ENCODE results near the gene LY6G6F.

Gene LY6G6F

GRCh38 chr6:31706599-31706998 lies at the start of gene LY6G6F:
Gene LY6G6F, plus strand, starts transcription at chr6:31706866. Its CDS starts 41 bp downstream, at chr6:31706907.
- Histone ChIP-seq H3K9ac (ENCODE audit: low read length) (no peak within 1 kb of the TSS), H3K36me3 (ENCODE audit: control insufficient read depth, insufficient read depth, low read length) (no peaks in the 10 kb centered on the region), H3K4me3 (ENCODE audit: low read depth, low read length) (no peak within 1 kb of the TSS), H3K9me3 (ENCODE audit: control insufficient read depth, insufficient read depth, low read depth, low read length) (no peaks in the 10 kb centered on the region), H3K4me1 (ENCODE audit: control insufficient read depth, insufficient read depth, low read length) (peaks cover 19% of the 10 kb centered on the region), H3K27ac (ENCODE audit: low read depth, low read length) (no peak within 1 kb of the TSS), H3K27me3 (ENCODE audit: control insufficient read depth, insufficient read depth, low read length) (no peaks in the 10 kb centered on the region)

- Histone ChIP-seq H3K9me3 (ENCODE audit: control insufficient read depth, insufficient read depth, low read depth, low read length) (no peaks in the 10 kb centered on the region), H3K36me3 (ENCODE audit: control insufficient read depth, insufficient read depth, low read length) (peaks cover 19% of the 10 kb centered on the region), H3K27ac (ENCODE audit: low read depth, low read length) (no peak overlapping the region), H3K4me1 (ENCODE audit: control insufficient read depth, insufficient read depth, low read length) (peaks cover 9% of the 10 kb centered on the region), H3K9ac (ENCODE audit: low read length) (no peak overlapping the region), H3K4me3 (ENCODE audit: low read depth, low read length) (no peak overlapping the region), H3K27me3 (ENCODE audit: control insufficient read depth, insufficient read depth, low read length) (no peaks in the 10 kb centered on the region)
Observed at GRCh38 chr6:31657406-31658157, 49.1 kb upstream of the LY6G6F start.

GRCh38 chr6:31658158-31658688 lies 48.4 kb upstream of the LY6G6F start:
- Histone ChIP-seq H3K36me3 (ENCODE audit: control insufficient read depth, insufficient read depth, low read length) (peaks cover 24% of the 10 kb centered on the region), H3K4me3 (ENCODE audit: low read depth, low read length) (no peak overlapping the region), H3K27ac (ENCODE audit: low read depth, low read length) (no peak overlapping the region)

GRCh38 chr6:31658983-31659648 lies 47.5 kb upstream of the LY6G6F start:
- H3K9me3 ChIP-seq (ENCODE audit: control insufficient read depth, insufficient read depth, low read depth, low read length), result no peaks in the 10 kb centered on the region
- H3K4me3 ChIP-seq (ENCODE audit: low read depth, low read length), result peak overlapping the region; percentile 97
- peak overlapping the region; percentile 99 for H3K9ac ChIP-seq (ENCODE audit: low read length)
- H3K36me3 ChIP-seq (ENCODE audit: control insufficient read depth, insufficient read depth, low read length), result peaks cover 33% of the 10 kb centered on the region
- H3K27me3 ChIP-seq (ENCODE audit: control insufficient read depth, insufficient read depth, low read length), result no peaks in the 10 kb centered on the region
- H3K4me1 ChIP-seq (ENCODE audit: control insufficient read depth, insufficient read depth, low read length), result peaks cover 17% of the 10 kb centered on the region
- H3K27ac ChIP-seq (ENCODE audit: low read depth, low read length), result no peak overlapping the region

More at GRCh38 chr6:31658158-31658688, 48.4 kb upstream of the LY6G6F start:
- Histone ChIP-seq H3K4me1 (ENCODE audit: control insufficient read depth, insufficient read depth, low read length) (peaks cover 9% of the 10 kb centered on the region), H3K9me3 (ENCODE audit: control insufficient read depth, insufficient read depth, low read depth, low read length) (no peaks in the 10 kb centered on the region), H3K27me3 (ENCODE audit: control insufficient read depth, insufficient read depth, low read length) (no peaks in the 10 kb centered on the region), H3K9ac (ENCODE audit: low read length) (no peak overlapping the region)

- Histone ChIP-seq H3K4me3 (ENCODE audit: low read depth, low read length) (peak overlapping the region; percentile 97), H3K4me1 (ENCODE audit: control insufficient read depth, insufficient read depth, low read length) (peaks cover 21% of the 10 kb centered on the region), H3K9me3 (ENCODE audit: control insufficient read depth, insufficient read depth, low read depth, low read length) (no peaks in the 10 kb centered on the region), H3K9ac (ENCODE audit: low read length) (peak overlapping the region; percentile 99), H3K27me3 (ENCODE audit: control insufficient read depth, insufficient read depth, low read length) (no peaks in the 10 kb centered on the region), H3K36me3 (ENCODE audit: control insufficient read depth, insufficient read depth, low read length) (peaks cover 34% of the 10 kb centered on the region), H3K27ac (ENCODE audit: low read depth, low read length) (peak overlapping the region; percentile 82)
Observed at GRCh38 chr6:31659649-31660380, 46.9 kb upstream of the LY6G6F start.

GRCh38 chr6:31660381-31661261 lies 46.0 kb upstream of the LY6G6F start, which contains the start of gene C6orf47:
Gene C6orf47, minus strand, starts transcription at chr6:31660778. Its CDS starts 831 bp downstream, at chr6:31659947.
- H3K4me3 ChIP-seq (ENCODE audit: low read depth, low read length), result peak within 1 kb of the TSS; percentile 97
- H3K4me1 ChIP-seq (ENCODE audit: control insufficient read depth, insufficient read depth, low read length), result peaks cover 21% of the 10 kb centered on the region
- H3K36me3 ChIP-seq (ENCODE audit: control insufficient read depth, insufficient read depth, low read length), result peaks cover 34% of the 10 kb centered on the region
- H3K9me3 ChIP-seq (ENCODE audit: control insufficient read depth, insufficient read depth, low read depth, low read length), result no peaks in the 10 kb centered on the region
- H3K9ac ChIP-seq (ENCODE audit: low read length), result peak within 1 kb of the TSS; percentile 99
- peak within 1 kb of the TSS; percentile 82 for H3K27ac ChIP-seq (ENCODE audit: low read depth, low read length)
- H3K27me3 ChIP-seq (ENCODE audit: control insufficient read depth, insufficient read depth, low read length), result no peaks in the 10 kb centered on the region

- H3K4me1 ChIP-seq (ENCODE audit: control insufficient read depth, insufficient read depth, low read length), result peaks cover 22% of the 10 kb centered on the region
- 0 out of 2 replicates have a peak overlapping the region, but pooled peaks have one; percentile 82 for H3K27ac ChIP-seq (ENCODE audit: low read depth, low read length)
- H3K36me3 ChIP-seq (ENCODE audit: control insufficient read depth, insufficient read depth, low read length), result peaks cover 34% of the 10 kb centered on the region
Observed at GRCh38 chr6:31661262-31662123, 45.2 kb upstream of the LY6G6F start.

GRCh38 chr6:31662124-31662723 lies 44.4 kb upstream of the LY6G6F start:
- Histone ChIP-seq H3K4me1 (ENCODE audit: control insufficient read depth, insufficient read depth, low read length) (peaks cover 26% of the 10 kb centered on the region), H3K36me3 (ENCODE audit: control insufficient read depth, insufficient read depth, low read length) (peaks cover 38% of the 10 kb centered on the region), H3K4me3 (ENCODE audit: low read depth, low read length) (no peak overlapping the region), H3K9me3 (ENCODE audit: control insufficient read depth, insufficient read depth, low read depth, low read length) (no peaks in the 10 kb centered on the region), H3K27ac (ENCODE audit: low read depth, low read length) (no peak overlapping the region), H3K9ac (ENCODE audit: low read length) (no peak overlapping the region), H3K27me3 (ENCODE audit: control insufficient read depth, insufficient read depth, low read length) (no peaks in the 10 kb centered on the region)

More at GRCh38 chr6:31661262-31662123, 45.2 kb upstream of the LY6G6F start:
- H3K4me3 ChIP-seq (ENCODE audit: low read depth, low read length), result peak overlapping the region; percentile 97
- H3K27me3 ChIP-seq (ENCODE audit: control insufficient read depth, insufficient read depth, low read length), result no peaks in the 10 kb centered on the region
- H3K9me3 ChIP-seq (ENCODE audit: control insufficient read depth, insufficient read depth, low read depth, low read length), result no peaks in the 10 kb centered on the region
- peak overlapping the region; percentile 99 for H3K9ac ChIP-seq (ENCODE audit: low read length)

GRCh38 chr6:31663126-31663960 lies 43.3 kb upstream of the LY6G6F start:
- Histone ChIP-seq H3K36me3 (ENCODE audit: control insufficient read depth, insufficient read depth, low read length) (peaks cover 42% of the 10 kb centered on the region), H3K27me3 (ENCODE audit: control insufficient read depth, insufficient read depth, low read length) (no peaks in the 10 kb centered on the region), H3K27ac (ENCODE audit: low read depth, low read length) (no peak overlapping the region), H3K4me3 (ENCODE audit: low read depth, low read length) (peak overlapping the region; percentile 89), H3K4me1 (ENCODE audit: control insufficient read depth, insufficient read depth, low read length) (peaks cover 26% of the 10 kb centered on the region), H3K9me3 (ENCODE audit: control insufficient read depth, insufficient read depth, low read depth, low read length) (no peaks in the 10 kb centered on the region), H3K9ac (ENCODE audit: low read length) (peak overlapping the region; percentile 96)

All from HUES6 (cell line).